Renal pelvis (tissue), 4 donors: ENCODE measurements around the gene PCSK5. TPM values are rescaled to one million over a fixed set of nuclear protein-coding genes. Genes with fewer than 3 reads are reported as not detected.

Experiments
- DNase-seq: peaks from one replicate; pipeline ENCODE4 v3.0.0-alpha.2; 2013
- polyA plus RNA-seq, 3 donors: library from polyadenylated mRNA; unstranded; fragments of 120-200 nt; gene quantifications; one replicate each; pipeline ENCODE4 v1.2.1, GENCODE V29; 2013; ENCODE audit not compliant: insufficient read length in 3 of 3

The PCSK5 gene
- polyA plus RNA-seq, 3 donors = 13.4 to 18.7 (median 15.9) TPM

GRCh38 chr9:75998096-75998780 is 107.8 kb downstream of the PCSK5 start:
- DNase-seq = no peak

- DNase-seq = no peak
Observed at GRCh38 chr9:76001459-76001858, 111.0 kb downstream of the PCSK5 start.

- peak; percentile 8 for DNase-seq
Observed at GRCh38 chr9:76003041-76003440, 112.6 kb downstream of the PCSK5 start.

GRCh38 chr9:76004526-76004925 is 114.1 kb downstream of the PCSK5 start:
- no peak for DNase-seq

GRCh38 chr9:76007935-76008334 is 117.5 kb downstream of the PCSK5 start:
- no peak for DNase-seq

- DNase-seq = no peak
Observed at GRCh38 chr9:76013809-76014208, 123.3 kb downstream of the PCSK5 start.

- DNase-seq = no peak
Observed at GRCh38 chr9:76018235-76018634, 127.8 kb downstream of the PCSK5 start.

- no peak for DNase-seq
Observed at GRCh38 chr9:76018761-76019160, 128.3 kb downstream of the PCSK5 start.

- no peak for DNase-seq
Observed at GRCh38 chr9:76020652-76021051, 130.2 kb downstream of the PCSK5 start.

GRCh38 chr9:76022317-76022716 is 131.8 kb downstream of the PCSK5 start:
- DNase-seq = no peak

- DNase-seq = no peak
Observed at GRCh38 chr9:76023715-76024195, 133.3 kb downstream of the PCSK5 start.

- no peak for DNase-seq
Observed at GRCh38 chr9:76025286-76025685, 134.8 kb downstream of the PCSK5 start.

- DNase-seq = no peak
Observed at GRCh38 chr9:76026796-76027195, 136.3 kb downstream of the PCSK5 start.

- DNase-seq = no peak
Observed at GRCh38 chr9:76027416-76027815, 136.9 kb downstream of the PCSK5 start.

- no peak for DNase-seq
Observed at GRCh38 chr9:76027861-76028260, 137.4 kb downstream of the PCSK5 start.

- DNase-seq = no peak
Observed at GRCh38 chr9:76032038-76032796, 141.7 kb downstream of the PCSK5 start.

GRCh38 chr9:76032797-76033373 is 142.4 kb downstream of the PCSK5 start:
- DNase-seq = no peak

- DNase-seq = no peak
Observed at GRCh38 chr9:76034049-76034448, 143.6 kb downstream of the PCSK5 start.

- no peak for DNase-seq
Observed at GRCh38 chr9:76036762-76037161, 146.3 kb downstream of the PCSK5 start.

GRCh38 chr9:76037587-76038225 is 147.2 kb downstream of the PCSK5 start:
- no peak for DNase-seq

GRCh38 chr9:76038431-76038830 is 148.0 kb downstream of the PCSK5 start:
- DNase-seq = peak; percentile 40

GRCh38 chr9:76044266-76044819 is 153.9 kb downstream of the PCSK5 start:
- no peak for DNase-seq
